Thymus (tissue), 11 donors: ENCODE results near the gene CYGB. TPM values are rescaled to one million over a fixed set of nuclear protein-coding genes. Genes with fewer than 3 reads are reported as not detected.
A peak's percentile ranks its signal among the peaks of the same experiment; 100 is the strongest.
"Not testable (repeated sequence)": the region's sequence is repeated elsewhere in the genome, so short reads cannot be mapped to it uniquely, and the experiment has no call there.

Experiments
- DNase-seq, 9 donors: peaks; one replicate each; pipeline ENCODE4 v3.0.0-alpha.2; 2013; ENCODE audit warnings: low spot score in 9 of 9, low read depth in 6 of 9, missing footprints in 1 of 9
- H3K27ac ChIP-seq, 2 donors: one replicate each; pipeline ENCODE4 v1.5.1; 2013; ENCODE audit warnings: control low read depth in 1 of 2, low read depth in 1 of 2, low read length in 1 of 2, mild to moderate bottlenecking in 1 of 2, moderate library complexity in 1 of 2
- H3K27me3 ChIP-seq, 2 donors: one replicate each; pipeline ENCODE4 v1.5.1; 2013; ENCODE audit warnings: low read length in 1 of 2; ENCODE audit not compliant: control insufficient read depth in 2 of 2, insufficient read depth in 1 of 2
- H3K36me3 ChIP-seq, 2 donors: one replicate each; pipeline ENCODE4 v1.5.1; 2013; ENCODE audit warnings: low read length in 1 of 2, mild to moderate bottlenecking in 1 of 2, moderate library complexity in 1 of 2; ENCODE audit not compliant: control insufficient read depth in 2 of 2, insufficient read depth in 2 of 2
- H3K4me1 ChIP-seq, 2 donors: one replicate each; pipeline ENCODE4 v1.5.1; 2013; ENCODE audit warnings: low read length in 2 of 2; ENCODE audit not compliant: control insufficient read depth in 2 of 2, insufficient read depth in 2 of 2
- H3K4me3 ChIP-seq, 2 donors: one replicate each; pipeline ENCODE4 v1.5.1; 2013; ENCODE audit warnings: low read length in 2 of 2, control low read depth in 1 of 2, mild to moderate bottlenecking in 1 of 2
- H3K9me3 ChIP-seq, 2 donors: one replicate each; pipeline ENCODE4 v1.5.1; 2013; ENCODE audit warnings: low read length in 1 of 2, mild to moderate bottlenecking in 1 of 2; ENCODE audit not compliant: control insufficient read depth in 2 of 2, insufficient read depth in 1 of 2
- WGBS: extraction: QIAGEN DNeasy Blood & Tissue Kit; methylation state at CpG from one replicate; pipeline ENCODE4 v1.1.7; 2013; 5-methylcytosine and 5-hydroxymethylcytosine counted together
- polyA plus RNA-seq: library from polyadenylated mRNA; stranded (reverse); fragments of 200-250 nt; gene quantifications from one replicate; pipeline ENCODE4 v1.2.3, GENCODE V29; 2013
- total RNA-seq: library from RNA; stranded (reverse); fragments of 120-200 nt; gene quantifications from one replicate; pipeline ENCODE4 v1.2.4, GENCODE V29; 2013
- donor health status: healthy.

The CYGB gene
- total and polyA plus RNA-seq, 2 donors: 1.6 to 12.1 TPM

DNA sequence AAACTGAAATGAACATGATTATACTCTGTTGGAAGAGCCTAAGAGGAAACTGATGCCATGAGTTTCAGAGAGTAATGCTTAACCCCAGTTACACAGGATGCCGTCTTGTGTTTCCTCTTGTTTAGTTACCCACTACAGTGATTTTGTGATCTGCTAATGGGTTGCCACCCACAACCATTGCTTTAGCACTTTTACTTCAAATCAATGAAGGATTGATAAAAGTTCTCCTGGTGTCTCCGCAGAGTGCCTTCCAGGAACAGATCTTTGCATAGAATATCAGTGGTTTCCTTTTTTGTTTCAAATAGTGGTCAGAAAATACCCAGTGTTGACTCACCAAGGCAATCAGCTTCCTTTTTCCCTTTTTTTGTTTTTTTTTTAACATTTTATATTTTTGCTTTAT is 25.9 kb upstream of the CYGB start:
- WGBS: 86% methylated on average over 2 of the region's 2 CpGs
- H3K36me3 ChIP-seq: peaks cover 36 to 70% of the 10 kb centered on the region in 2 donors
- H3K27ac ChIP-seq: not testable (repeated sequence)

DNA sequence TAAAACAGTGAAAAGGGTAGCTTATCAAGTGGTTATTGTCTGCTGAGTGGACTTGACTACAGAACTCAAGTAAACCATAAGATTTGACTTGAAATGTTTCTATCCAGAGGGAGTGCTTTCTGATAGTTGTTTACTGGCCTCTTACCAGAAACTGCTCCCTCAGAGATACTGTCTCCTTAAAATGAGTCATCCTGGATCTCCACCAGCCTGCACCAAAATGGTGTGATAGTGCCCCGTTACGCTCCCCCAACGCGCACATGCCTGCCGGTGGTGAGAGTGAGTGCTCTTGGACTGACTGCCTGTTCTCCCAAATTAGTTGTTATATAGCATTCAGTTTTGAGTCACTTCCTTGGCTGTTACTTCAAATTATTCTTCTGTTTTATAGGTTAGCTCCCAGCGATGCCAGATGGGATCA is 25.2 kb upstream of the CYGB start:
- Histone ChIP-seq H3K27me3 (no peaks in the 10 kb centered on the region), H3K4me3 (no peak overlapping the region), H3K4me1 (peaks cover 12 to 32% of the 10 kb centered on the region in 2 donors), H3K9me3 (no peaks in the 10 kb centered on the region), H3K27ac (no peak overlapping the region), H3K36me3 (peaks cover 33 to 70% of the 10 kb centered on the region in 2 donors)
- 96% methylated on average over 6 of the region's 6 CpGs for WGBS
- DNase-seq: no peak

More for the DNA sequence above, 25.9 kb upstream of the CYGB start:
- H3K4me1 ChIP-seq: peaks cover 8 to 32% of the 10 kb centered on the region in 2 donors
- H3K4me3 ChIP-seq, H3K9me3 ChIP-seq, DNase-seq, H3K27me3 ChIP-seq: not testable (repeated sequence)

GRCh38 chr17:76561799-76562268 is 24.3 kb upstream of the CYGB start:
- Histone ChIP-seq H3K9me3 (no peaks in the 10 kb centered on the region), H3K4me1 (peaks cover 12 to 25% of the 10 kb centered on the region in 2 donors), H3K36me3 (peaks cover 33 to 64% of the 10 kb centered on the region in 2 donors), H3K27ac (peak overlapping the region in 1 of 2 donors; percentile 42), H3K4me3 (no peak overlapping the region), H3K27me3 (no peaks in the 10 kb centered on the region)
- DNase-seq: no peak
- whole genome bisulfite sequencing: 95% methylated on average over 5 of the region's 5 CpGs

- Histone ChIP-seq H3K27me3 (no peaks in the 10 kb centered on the region), H3K9me3 (no peaks in the 10 kb centered on the region), H3K4me1 (peaks cover 15 to 28% of the 10 kb centered on the region in 2 donors), H3K4me3 (no peak overlapping the region), H3K36me3 (peaks cover 29 to 59% of the 10 kb centered on the region in 2 donors), H3K27ac (no peak overlapping the region)
- 85% methylated on average over 7 of the region's 7 CpGs for WGBS
- no peak for DNase-seq
Observed at GRCh38 chr17:76561332-76561731, 23.8 kb upstream of the CYGB start.

DNA sequence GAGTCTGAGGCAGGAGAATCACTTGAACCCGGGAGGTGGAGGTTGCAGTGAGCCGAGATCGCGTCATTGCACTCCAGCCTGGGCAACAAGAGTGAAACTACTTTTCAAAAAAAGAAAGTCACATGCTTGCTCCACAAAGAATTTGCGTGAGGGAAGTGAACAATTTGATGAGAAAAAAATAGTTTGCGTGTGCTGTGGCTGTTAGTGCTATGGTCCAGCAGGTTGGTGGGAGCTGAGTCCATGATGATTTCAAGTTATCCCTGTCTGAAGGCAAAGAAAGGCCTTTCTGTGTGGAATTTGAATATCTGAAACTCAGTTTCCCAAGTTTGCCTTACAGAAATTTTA is 23.3 kb upstream of the CYGB start:
- peaks cover 15 to 28% of the 10 kb centered on the region in 2 donors for H3K4me1 ChIP-seq
- WGBS: 96% methylated on average over 6 of the region's 6 CpGs
- H3K4me3 ChIP-seq: no peak overlapping the region
- no peak overlapping the region for H3K27ac ChIP-seq
- no peaks in the 10 kb centered on the region for H3K27me3 ChIP-seq
- H3K9me3 ChIP-seq: no peaks in the 10 kb centered on the region
- DNase-seq: no peak
- peaks cover 26 to 54% of the 10 kb centered on the region in 2 donors for H3K36me3 ChIP-seq

- Histone ChIP-seq H3K27me3 (no peaks in the 10 kb centered on the region), H3K9me3 (no peaks in the 10 kb centered on the region), H3K4me1 (peaks cover 15 to 28% of the 10 kb centered on the region in 2 donors), H3K27ac (no peak overlapping the region), H3K36me3 (peaks cover 20 to 48% of the 10 kb centered on the region in 2 donors), H3K4me3 (no peak overlapping the region)
- WGBS: 92% methylated on average over 10 of the region's 10 CpGs
- DNase-seq: no peak
Observed at GRCh38 chr17:76560036-76560876, 22.7 kb upstream of the CYGB start.

DNA sequence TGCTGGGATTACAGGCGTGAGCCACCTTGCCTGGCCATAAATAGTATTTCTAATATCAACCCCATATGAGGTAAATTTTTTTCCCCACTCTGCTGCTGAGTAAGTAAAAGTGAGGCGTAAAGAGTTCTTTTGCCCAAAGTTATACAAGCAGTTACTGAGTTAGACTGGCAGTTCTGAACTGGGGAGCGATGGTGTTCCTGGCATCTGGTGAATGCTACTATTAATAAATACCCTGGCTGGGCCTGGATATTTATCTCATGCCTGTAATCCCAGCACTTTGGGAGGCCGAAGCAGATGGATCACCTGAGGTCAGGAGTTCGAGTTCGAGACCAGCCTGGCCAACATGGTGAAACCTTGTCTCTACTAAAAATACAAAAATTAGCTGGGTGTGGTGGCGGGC is 22.0 kb upstream of the CYGB start:
- H3K4me1 ChIP-seq: peaks cover 15 to 28% of the 10 kb centered on the region in 2 donors
- not testable (repeated sequence) for H3K4me3 ChIP-seq, DNase-seq, H3K9me3 ChIP-seq, H3K27me3 ChIP-seq, H3K27ac ChIP-seq
- peaks cover 18 to 41% of the 10 kb centered on the region in 2 donors for H3K36me3 ChIP-seq
- WGBS: 97% methylated on average over 7 of the region's 7 CpGs

DNA sequence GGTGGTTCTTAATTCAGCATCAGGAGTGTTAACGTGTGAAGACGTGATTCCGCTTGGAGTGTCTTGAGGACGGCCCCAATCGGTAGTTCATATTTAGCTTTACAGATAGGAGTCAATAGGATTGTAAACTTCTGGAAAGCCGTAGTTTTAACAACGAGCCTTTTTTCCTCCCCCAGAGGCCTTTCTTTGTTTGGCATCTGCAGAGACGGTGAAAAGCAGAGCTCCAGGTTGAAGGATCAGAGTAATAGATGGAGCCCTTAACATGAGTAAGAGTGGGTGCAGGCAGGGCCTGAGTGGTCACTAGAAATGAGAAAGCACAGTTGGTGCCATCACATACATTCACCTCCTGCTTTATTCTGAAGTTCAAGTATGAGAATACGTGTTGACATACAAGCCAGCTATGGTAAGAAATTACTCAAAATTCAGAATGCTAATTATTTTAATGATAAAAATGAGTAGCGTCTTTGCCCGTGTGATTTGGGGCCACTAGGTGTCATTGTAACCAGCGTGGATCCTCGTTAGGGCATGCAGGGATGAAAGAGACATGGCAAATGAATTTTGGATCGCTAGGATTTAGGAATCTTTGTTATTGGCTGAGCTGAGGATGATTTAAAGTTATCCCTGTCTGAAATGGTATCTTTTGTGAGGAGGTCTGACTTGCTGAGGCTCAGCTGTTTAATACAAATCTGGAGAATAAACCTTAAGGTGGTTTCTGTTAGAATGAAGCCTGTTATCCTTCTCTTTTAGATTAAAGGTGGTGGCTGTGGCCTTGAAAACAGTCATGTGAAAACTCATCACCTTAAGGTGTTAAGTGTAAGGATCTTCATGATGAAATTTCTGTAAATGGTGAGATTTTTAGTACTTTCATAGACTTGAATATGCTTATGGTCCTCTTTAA is 20.9 kb upstream of the CYGB start:
- WGBS: 2% methylated on average over 14 of the region's 14 CpGs
- Histone ChIP-seq H3K27ac (peak overlapping the region; percentile 71 to 92), H3K9me3 (no peaks in the 10 kb centered on the region), H3K36me3 (peaks cover 23 to 38% of the 10 kb centered on the region in 2 donors), H3K4me3 (peak overlapping the region; percentile 77 to 86), H3K27me3 (no peaks in the 10 kb centered on the region), H3K4me1 (peaks cover 15 to 31% of the 10 kb centered on the region in 2 donors)
- DNase-seq: peak in 2 of 9 donors; percentile 23 to 41
